GM23338 (cell line): Measurements from ENCODE around the gene CPTP. TPM values are rescaled to one million over a fixed set of nuclear protein-coding genes. Genes with fewer than 3 reads are reported as not detected.

Experiments used
- ATAC-seq: fragments of 200-7000 bp; cut with Tn5 transposase; 3 replicates; pipeline ENCODE4 v1.9.1; 2020
- DNase-seq: peaks from one replicate; pipeline ENCODE4 v3.0.0-alpha.2; 2015; ENCODE audit warnings: low spot score
- H2AFZ ChIP-seq: fragments of 200-600 bp; sonication (generic); 2 replicates; pipeline ENCODE4 v1.8.0; 2016; ENCODE audit warnings: antibody characterized with exemption, mild to moderate bottlenecking, moderate library complexity
- H3F3A ChIP-seq: fragments of 200-600 bp; sonication (generic); replicated peaks from 2 replicates; pipeline ENCODE4 v1.8.0; 2017; ENCODE audit warnings: antibody characterized with exemption, mixed run types, low read depth
- H3K27ac ChIP-seq: fragments of 200-600 bp; sonication (generic); 2 replicates; pipeline ENCODE4 v1.6.1; 2016; ENCODE audit warnings: low read depth
- H3K27me3 ChIP-seq: fragments of 200-600 bp; sonication (generic); 2 replicates; pipeline ENCODE4 v1.8.0; 2016; ENCODE audit warnings: mild to moderate bottlenecking, mixed run types, moderate library complexity; ENCODE audit not compliant: insufficient read depth
- H3K36me3 ChIP-seq: fragments of 200-600 bp; sonication (generic); 2 replicates; pipeline ENCODE4 v1.8.0; 2016; ENCODE audit warnings: mild to moderate bottlenecking; ENCODE audit not compliant: insufficient read depth
- H3K4me1 ChIP-seq: fragments of 200-600 bp; sonication (generic); 2 replicates; pipeline ENCODE4 v1.8.0; 2016; ENCODE audit warnings: mild to moderate bottlenecking, moderate library complexity; ENCODE audit not compliant: insufficient read depth
- H3K4me2 ChIP-seq: fragments of 200-600 bp; sonication (generic); 2 replicates; pipeline ENCODE4 v1.7.1; 2017; ENCODE audit warnings: mixed run types
- H3K4me3 ChIP-seq: fragments of 200-600 bp; sonication (generic); 2 replicates; pipeline ENCODE4 v1.6.1; 2016; ENCODE audit warnings: mixed run types
- H3K79me2 ChIP-seq: fragments of 200-600 bp; sonication (generic); replicated peaks from 2 replicates; pipeline ENCODE4 v1.8.0; 2017; ENCODE audit warnings: mild to moderate bottlenecking; ENCODE audit not compliant: insufficient read depth
- H3K9me2 ChIP-seq: fragments of 200-600 bp; sonication (generic); 2 replicates; pipeline ENCODE4 v1.8.0; 2017; ENCODE audit not compliant: insufficient read depth
- H4K20me1 ChIP-seq: fragments of 200-600 bp; sonication (generic); replicated peaks from 2 replicates; pipeline ENCODE4 v1.8.0; 2017; ENCODE audit warnings: mild to moderate bottlenecking; ENCODE audit not compliant: insufficient read depth
- H3K27ac Mint-ChIP-seq: 2 replicates; pipeline ENCODE4 v1.8.0; 2020; ENCODE audit warnings: inconsistent platforms, mild to moderate bottlenecking, moderate library complexity, mixed read lengths
- H3K27me3 Mint-ChIP-seq: 3 replicates; pipeline ENCODE4 v1.8.0; 2022; ENCODE audit warnings: low read depth, mild to moderate bottlenecking, moderate library complexity, mixed read lengths, inconsistent platforms; ENCODE audit not compliant: insufficient read depth, poor library complexity
- H3K36me3 Mint-ChIP-seq: 3 replicates; pipeline ENCODE4 v1.8.0; 2021; ENCODE audit warnings: low read depth, mild to moderate bottlenecking, inconsistent platforms, moderate library complexity, mixed read lengths
- H3K4me1 Mint-ChIP-seq: 3 replicates; pipeline ENCODE4 v1.8.0; 2020; ENCODE audit warnings: mild to moderate bottlenecking, inconsistent platforms, mixed read lengths
- H3K4me3 Mint-ChIP-seq: 3 replicates; pipeline ENCODE4 v1.8.0; 2021; ENCODE audit warnings: moderate library complexity, mild to moderate bottlenecking, inconsistent platforms, mixed read lengths
- H3K9me3 Mint-ChIP-seq: 3 replicates; pipeline ENCODE4 v1.8.0; 2020; ENCODE audit warnings: moderate library complexity, mild to moderate bottlenecking, inconsistent platforms, mixed read lengths
- CREB1 ChIP-seq: fragments of 250-450 bp; sonication (Bioruptor Pico); IDR thresholded peaks from 2 replicates; pipeline ENCODE4 v1.5.0; 2020; ENCODE audit warnings: low read depth, mild to moderate bottlenecking, moderate library complexity
- JUNB ChIP-seq: IDR thresholded peaks from one replicate; pipeline ENCODE4 v1.6.1; 2016; ENCODE audit warnings: antibody characterized with exemption; ENCODE audit not compliant: unreplicated experiment
- NANOG ChIP-seq: IDR thresholded peaks from 2 replicates; pipeline ENCODE4 v1.6.1; 2016; ENCODE audit warnings: antibody characterized with exemption, borderline replicate concordance
- POLR2AphosphoS5 ChIP-seq: IDR thresholded peaks from 2 replicates; pipeline ENCODE4 v1.6.1; 2016; ENCODE audit warnings: antibody characterized with exemption, low read depth
- ZNF114 ChIP-seq: fragments of 250-450 bp; sonication (Bioruptor Pico); IDR thresholded peaks from 2 replicates; pipeline ENCODE4 v1.5.0; 2020; ENCODE audit warnings: mild to moderate bottlenecking, moderate library complexity
- ZNF331 ChIP-seq: fragments of 250-450 bp; sonication (Bioruptor Pico); IDR thresholded peaks from 2 replicates; pipeline ENCODE4 v1.5.0; 2020; ENCODE audit warnings: low read depth, mild to moderate bottlenecking, moderate library complexity
- polyA plus RNA-seq: library from polyadenylated mRNA; unstranded; fragments of >200 nt; fragmentation: Nextera tagmentation; extraction: Ambion mirVana; gene quantifications from 2 replicates; pipeline ENCODE4 v1.2.1, GENCODE V29; 2016
- total RNA-seq: library from RNA; depleted of rRNA; stranded (reverse); fragments of >200 nt; shearing (Covaris generic); gene quantifications from 2 replicates; pipeline ENCODE4 v1.2.3, GENCODE V29; 2014
- TF ChIP-seq, protein P1 (sequence below), 2 experiments: fragments of 200-600 bp in 1 of 2; sonication (generic) in 1 of 2; conservative IDR thresholded peaks; 2 replicates each; pipeline versions ENCODE4 v1.5.1 to v1.6.1; 2016 to 2017; ENCODE audit warnings: antibody characterized with exemption in 2 of 2, low read depth in 2 of 2, mild to moderate bottlenecking in 2 of 2, moderate library complexity in 1 of 2
- TF ChIP-seq, protein P2 (sequence below): IDR thresholded peaks from one replicate; pipeline ENCODE4 v1.6.1; 2018; ENCODE audit warnings: antibody characterized with exemption; ENCODE audit not compliant: unreplicated experiment
- TF ChIP-seq, protein P3 (sequence below): fragments of 250-450 bp; sonication (Bioruptor Pico); IDR thresholded peaks from 2 replicates; pipeline ENCODE4 v1.5.0; 2020; ENCODE audit warnings: mild to moderate bottlenecking, moderate library complexity

The CPTP gene
- total and polyA plus RNA-seq, 2 experiments from 2014 or later = 8.1 to 13.5 TPM

DNA sequence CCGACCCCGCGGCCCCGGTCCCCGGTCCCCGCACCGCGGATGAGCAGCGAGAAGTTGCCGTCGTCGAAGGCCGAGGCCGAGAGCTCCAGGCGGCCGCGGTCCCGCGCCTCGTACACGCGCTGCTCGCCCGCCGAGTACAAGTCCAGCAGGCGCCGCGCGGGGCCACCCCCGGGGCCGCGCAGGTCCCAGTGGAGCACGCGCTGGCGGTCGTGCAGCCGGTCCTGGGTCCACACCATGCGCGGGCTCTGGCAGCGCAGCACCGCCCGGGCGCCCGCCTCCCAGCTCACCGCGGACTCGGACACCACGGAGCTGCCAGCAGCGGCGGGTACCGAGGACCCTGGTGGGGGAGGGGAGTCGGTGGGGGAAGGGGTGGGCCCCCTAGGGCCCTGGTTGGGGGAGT is 30.8 kb downstream of the CPTP start:
- H3K4me1 ChIP-seq = peaks cover 32% of the 10 kb centered on the region
- no peaks in the 10 kb centered on the region for H3K9me2 ChIP-seq
- H3K27me3 Mint-ChIP-seq = peaks cover 39% of the 10 kb centered on the region
- H3K36me3 ChIP-seq = no peaks in the 10 kb centered on the region
- peak overlapping the region; percentile 69; the same call in 1 of the 2 replicates for H3K4me3 ChIP-seq
- peaks cover 25% of the 10 kb centered on the region for H3F3A ChIP-seq
- H4K20me1 ChIP-seq = no peaks in the 10 kb centered on the region; the same call in 1 of the 2 replicates
- H3K9me3 Mint-ChIP-seq = no peaks in the 10 kb centered on the region
- no peak overlapping the region for H3K27ac Mint-ChIP-seq
- H2AFZ ChIP-seq = no peak overlapping the region
- peaks cover 28% of the 10 kb centered on the region for H3K27me3 ChIP-seq
- H3K4me3 Mint-ChIP-seq = no peak overlapping the region
- H3K4me1 Mint-ChIP-seq = peaks cover 30% of the 10 kb centered on the region
- TF ChIP-seq ZNF331 (CRISPR knock-in tag) (no peak), CREB1 (CRISPR knock-in tag) (no peak), POLR2AphosphoS5 (no peak), ZNF114 (no peak), NANOG (no peak), JUNB (no peak)
- TF ChIP-seq, protein P1, sequence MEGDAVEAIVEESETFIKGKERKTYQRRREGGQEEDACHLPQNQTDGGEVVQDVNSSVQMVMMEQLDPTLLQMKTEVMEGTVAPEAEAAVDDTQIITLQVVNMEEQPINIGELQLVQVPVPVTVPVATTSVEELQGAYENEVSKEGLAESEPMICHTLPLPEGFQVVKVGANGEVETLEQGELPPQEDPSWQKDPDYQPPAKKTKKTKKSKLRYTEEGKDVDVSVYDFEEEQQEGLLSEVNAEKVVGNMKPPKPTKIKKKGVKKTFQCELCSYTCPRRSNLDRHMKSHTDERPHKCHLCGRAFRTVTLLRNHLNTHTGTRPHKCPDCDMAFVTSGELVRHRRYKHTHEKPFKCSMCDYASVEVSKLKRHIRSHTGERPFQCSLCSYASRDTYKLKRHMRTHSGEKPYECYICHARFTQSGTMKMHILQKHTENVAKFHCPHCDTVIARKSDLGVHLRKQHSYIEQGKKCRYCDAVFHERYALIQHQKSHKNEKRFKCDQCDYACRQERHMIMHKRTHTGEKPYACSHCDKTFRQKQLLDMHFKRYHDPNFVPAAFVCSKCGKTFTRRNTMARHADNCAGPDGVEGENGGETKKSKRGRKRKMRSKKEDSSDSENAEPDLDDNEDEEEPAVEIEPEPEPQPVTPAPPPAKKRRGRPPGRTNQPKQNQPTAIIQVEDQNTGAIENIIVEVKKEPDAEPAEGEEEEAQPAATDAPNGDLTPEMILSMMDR (conservative IDR thresholded peaks at IDR 0.05; ENCODE audit: low read depth in 2 of 2) = no peak
- TF ChIP-seq, protein P2, sequence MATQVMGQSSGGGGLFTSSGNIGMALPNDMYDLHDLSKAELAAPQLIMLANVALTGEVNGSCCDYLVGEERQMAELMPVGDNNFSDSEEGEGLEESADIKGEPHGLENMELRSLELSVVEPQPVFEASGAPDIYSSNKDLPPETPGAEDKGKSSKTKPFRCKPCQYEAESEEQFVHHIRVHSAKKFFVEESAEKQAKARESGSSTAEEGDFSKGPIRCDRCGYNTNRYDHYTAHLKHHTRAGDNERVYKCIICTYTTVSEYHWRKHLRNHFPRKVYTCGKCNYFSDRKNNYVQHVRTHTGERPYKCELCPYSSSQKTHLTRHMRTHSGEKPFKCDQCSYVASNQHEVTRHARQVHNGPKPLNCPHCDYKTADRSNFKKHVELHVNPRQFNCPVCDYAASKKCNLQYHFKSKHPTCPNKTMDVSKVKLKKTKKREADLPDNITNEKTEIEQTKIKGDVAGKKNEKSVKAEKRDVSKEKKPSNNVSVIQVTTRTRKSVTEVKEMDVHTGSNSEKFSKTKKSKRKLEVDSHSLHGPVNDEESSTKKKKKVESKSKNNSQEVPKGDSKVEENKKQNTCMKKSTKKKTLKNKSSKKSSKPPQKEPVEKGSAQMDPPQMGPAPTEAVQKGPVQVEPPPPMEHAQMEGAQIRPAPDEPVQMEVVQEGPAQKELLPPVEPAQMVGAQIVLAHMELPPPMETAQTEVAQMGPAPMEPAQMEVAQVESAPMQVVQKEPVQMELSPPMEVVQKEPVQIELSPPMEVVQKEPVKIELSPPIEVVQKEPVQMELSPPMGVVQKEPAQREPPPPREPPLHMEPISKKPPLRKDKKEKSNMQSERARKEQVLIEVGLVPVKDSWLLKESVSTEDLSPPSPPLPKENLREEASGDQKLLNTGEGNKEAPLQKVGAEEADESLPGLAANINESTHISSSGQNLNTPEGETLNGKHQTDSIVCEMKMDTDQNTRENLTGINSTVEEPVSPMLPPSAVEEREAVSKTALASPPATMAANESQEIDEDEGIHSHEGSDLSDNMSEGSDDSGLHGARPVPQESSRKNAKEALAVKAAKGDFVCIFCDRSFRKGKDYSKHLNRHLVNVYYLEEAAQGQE = no peak
- TF ChIP-seq, protein P3, sequence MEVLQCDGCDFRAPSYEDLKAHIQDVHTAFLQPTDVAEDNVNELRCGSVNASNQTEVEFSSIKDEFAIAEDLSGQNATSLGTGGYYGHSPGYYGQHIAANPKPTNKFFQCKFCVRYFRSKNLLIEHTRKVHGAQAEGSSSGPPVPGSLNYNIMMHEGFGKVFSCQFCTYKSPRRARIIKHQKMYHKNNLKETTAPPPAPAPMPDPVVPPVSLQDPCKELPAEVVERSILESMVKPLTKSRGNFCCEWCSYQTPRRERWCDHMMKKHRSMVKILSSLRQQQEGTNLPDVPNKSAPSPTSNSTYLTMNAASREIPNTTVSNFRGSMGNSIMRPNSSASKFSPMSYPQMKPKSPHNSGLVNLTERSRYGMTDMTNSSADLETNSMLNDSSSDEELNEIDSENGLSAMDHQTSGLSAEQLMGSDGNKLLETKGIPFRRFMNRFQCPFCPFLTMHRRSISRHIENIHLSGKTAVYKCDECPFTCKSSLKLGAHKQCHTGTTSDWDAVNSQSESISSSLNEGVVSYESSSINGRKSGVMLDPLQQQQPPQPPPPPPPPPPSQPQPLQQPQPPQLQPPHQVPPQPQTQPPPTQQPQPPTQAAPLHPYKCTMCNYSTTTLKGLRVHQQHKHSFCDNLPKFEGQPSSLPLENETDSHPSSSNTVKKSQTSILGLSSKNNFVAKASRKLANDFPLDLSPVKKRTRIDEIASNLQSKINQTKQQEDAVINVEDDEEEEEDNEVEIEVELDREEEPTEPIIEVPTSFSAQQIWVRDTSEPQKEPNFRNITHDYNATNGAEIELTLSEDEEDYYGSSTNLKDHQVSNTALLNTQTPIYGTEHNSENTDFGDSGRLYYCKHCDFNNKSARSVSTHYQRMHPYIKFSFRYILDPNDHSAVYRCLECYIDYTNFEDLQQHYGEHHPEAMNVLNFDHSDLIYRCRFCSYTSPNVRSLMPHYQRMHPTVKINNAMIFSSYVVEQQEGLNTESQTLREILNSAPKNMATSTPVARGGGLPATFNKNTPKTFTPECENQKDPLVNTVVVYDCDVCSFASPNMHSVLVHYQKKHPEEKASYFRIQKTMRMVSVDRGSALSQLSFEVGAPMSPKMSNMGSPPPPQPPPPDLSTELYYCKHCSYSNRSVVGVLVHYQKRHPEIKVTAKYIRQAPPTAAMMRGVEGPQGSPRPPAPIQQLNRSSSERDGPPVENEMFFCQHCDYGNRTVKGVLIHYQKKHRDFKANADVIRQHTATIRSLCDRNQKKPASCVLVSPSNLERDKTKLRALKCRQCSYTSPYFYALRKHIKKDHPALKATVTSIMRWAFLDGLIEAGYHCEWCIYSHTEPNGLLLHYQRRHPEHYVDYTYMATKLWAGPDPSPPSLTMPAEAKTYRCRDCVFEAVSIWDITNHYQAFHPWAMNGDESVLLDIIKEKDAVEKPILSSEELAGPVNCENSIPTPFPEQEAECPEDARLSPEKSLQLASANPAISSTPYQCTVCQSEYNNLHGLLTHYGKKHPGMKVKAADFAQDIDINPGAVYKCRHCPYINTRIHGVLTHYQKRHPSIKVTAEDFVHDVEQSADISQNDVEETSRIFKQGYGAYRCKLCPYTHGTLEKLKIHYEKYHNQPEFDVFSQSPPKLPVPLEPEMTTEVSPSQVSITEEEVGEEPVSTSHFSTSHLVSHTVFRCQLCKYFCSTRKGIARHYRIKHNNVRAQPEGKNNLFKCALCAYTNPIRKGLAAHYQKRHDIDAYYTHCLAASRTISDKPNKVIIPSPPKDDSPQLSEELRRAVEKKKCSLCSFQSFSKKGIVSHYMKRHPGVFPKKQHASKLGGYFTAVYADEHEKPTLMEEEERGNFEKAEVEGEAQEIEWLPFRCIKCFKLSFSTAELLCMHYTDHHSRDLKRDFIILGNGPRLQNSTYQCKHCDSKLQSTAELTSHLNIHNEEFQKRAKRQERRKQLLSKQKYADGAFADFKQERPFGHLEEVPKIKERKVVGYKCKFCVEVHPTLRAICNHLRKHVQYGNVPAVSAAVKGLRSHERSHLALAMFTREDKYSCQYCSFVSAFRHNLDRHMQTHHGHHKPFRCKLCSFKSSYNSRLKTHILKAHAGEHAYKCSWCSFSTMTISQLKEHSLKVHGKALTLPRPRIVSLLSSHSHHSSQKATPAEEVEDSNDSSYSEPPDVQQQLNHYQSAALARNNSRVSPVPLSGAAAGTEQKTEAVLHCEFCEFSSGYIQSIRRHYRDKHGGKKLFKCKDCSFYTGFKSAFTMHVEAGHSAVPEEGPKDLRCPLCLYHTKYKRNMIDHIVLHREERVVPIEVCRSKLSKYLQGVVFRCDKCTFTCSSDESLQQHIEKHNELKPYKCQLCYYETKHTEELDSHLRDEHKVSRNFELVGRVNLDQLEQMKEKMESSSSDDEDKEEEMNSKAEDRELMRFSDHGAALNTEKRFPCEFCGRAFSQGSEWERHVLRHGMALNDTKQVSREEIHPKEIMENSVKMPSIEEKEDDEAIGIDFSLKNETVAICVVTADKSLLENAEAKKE (CRISPR knock-in tag) = no peak
- no peaks in the 10 kb centered on the region for H3K79me2 ChIP-seq
- no peaks in the 10 kb centered on the region for H3K36me3 Mint-ChIP-seq
- DNase-seq = no peak
- H3K27ac ChIP-seq = no peak overlapping the region
- ATAC-seq = peak; percentile 2
- H3K4me2 ChIP-seq = peak overlapping the region; percentile 90; the same call in 1 of the 2 replicates
